Brain microvascular endothelial cell (primary cell): ENCODE results near the gene RUNX1.

ENCODE experiments used
- DNase-seq: peaks from one replicate; pipeline ENCODE4 v3.0.0-alpha.2; 2020
- H3K27ac ChIP-seq: fragments of 250-450 bp; sonication (Bioruptor Pico); 2 replicates; pipeline ENCODE4 v1.5.1; 2020; ENCODE audit warnings: mild to moderate bottlenecking, moderate library complexity
- H3K27me3 ChIP-seq: fragments of 250-450 bp; sonication (Bioruptor Pico); replicated peaks from 2 replicates; pipeline ENCODE4 v1.5.1; 2020; ENCODE audit warnings: mild to moderate bottlenecking
- H3K36me3 ChIP-seq: fragments of 250-450 bp; sonication (Bioruptor Pico); replicated peaks from 2 replicates; pipeline ENCODE4 v1.5.1; 2020; ENCODE audit warnings: mild to moderate bottlenecking
- H3K4me3 ChIP-seq: 2 replicates; pipeline ENCODE4 v1.5.1; 2011; ENCODE audit warnings: low read depth, mild to moderate bottlenecking, control low read depth, low read length, moderate library complexity
- in situ Hi-C: cut with HindIII; loops from 2 replicates; pipeline ENCODE4 v1.10.0; 2017; ENCODE audit warnings: low sequenced_read_pairs, low pct_ligation_motif_present
- TF ChIP-seq, protein P1 (sequence below): IDR thresholded peaks from 2 replicates; pipeline ENCODE4 v1.5.1; 2011; ENCODE audit warnings: low read depth, mild to moderate bottlenecking, moderate library complexity, low read length, control low read depth, inconsistent platforms; ENCODE audit errors: missing control alignments

Gene RUNX1

DNA sequence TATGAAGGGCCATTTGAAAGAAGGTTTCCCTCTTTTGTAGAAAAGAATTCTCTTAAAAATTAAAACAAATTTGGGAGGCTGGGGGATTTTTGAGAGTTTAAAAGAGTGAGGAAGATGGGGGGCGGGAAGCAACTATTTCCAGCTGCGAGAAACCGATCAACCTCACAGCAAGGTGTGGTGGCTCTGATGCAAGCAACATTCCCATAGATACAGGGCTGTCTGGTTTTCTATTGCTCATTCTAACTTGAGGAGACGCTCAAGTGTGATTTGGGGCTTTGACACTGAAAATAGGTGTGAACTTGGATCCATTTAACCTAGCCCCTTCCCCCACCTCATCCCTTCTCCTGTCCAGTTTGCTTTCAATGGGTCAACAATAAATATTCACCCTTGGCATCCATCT, 7.2 kb downstream of the RUNX1 start:
- Histone ChIP-seq H3K36me3 (no peaks in the 10 kb centered on the region), H3K4me3 (no peak overlapping the region), H3K27ac (no peak overlapping the region), H3K27me3 (no peaks in the 10 kb centered on the region)
- in situ Hi-C loops, result no loop called here
- DNase-seq, result no peak
- TF ChIP-seq, protein P1, sequence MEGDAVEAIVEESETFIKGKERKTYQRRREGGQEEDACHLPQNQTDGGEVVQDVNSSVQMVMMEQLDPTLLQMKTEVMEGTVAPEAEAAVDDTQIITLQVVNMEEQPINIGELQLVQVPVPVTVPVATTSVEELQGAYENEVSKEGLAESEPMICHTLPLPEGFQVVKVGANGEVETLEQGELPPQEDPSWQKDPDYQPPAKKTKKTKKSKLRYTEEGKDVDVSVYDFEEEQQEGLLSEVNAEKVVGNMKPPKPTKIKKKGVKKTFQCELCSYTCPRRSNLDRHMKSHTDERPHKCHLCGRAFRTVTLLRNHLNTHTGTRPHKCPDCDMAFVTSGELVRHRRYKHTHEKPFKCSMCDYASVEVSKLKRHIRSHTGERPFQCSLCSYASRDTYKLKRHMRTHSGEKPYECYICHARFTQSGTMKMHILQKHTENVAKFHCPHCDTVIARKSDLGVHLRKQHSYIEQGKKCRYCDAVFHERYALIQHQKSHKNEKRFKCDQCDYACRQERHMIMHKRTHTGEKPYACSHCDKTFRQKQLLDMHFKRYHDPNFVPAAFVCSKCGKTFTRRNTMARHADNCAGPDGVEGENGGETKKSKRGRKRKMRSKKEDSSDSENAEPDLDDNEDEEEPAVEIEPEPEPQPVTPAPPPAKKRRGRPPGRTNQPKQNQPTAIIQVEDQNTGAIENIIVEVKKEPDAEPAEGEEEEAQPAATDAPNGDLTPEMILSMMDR, result no peak

DNA sequence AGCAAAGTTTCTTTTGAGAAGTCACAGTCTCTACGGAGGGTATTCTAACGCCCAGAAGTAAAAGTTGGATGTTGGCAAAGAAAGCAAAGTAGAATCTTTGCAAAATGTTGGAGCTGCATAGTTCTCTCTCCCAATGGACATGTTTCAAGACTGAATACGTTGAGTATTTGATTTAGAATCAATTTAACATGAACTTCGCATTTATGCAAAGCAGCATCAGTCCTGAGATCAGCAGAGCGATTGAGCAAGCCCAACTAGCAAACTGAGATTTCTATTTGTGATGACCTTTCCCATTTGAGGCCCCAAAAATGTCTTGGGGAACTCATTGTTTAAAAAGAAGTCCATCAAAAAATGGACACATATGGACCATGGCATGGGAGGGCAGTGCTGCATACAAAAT, 8.0 kb downstream of the RUNX1 start:
- in situ Hi-C loops, result no loop called here
- H3K4me3 ChIP-seq, result no peak overlapping the region

DNA sequence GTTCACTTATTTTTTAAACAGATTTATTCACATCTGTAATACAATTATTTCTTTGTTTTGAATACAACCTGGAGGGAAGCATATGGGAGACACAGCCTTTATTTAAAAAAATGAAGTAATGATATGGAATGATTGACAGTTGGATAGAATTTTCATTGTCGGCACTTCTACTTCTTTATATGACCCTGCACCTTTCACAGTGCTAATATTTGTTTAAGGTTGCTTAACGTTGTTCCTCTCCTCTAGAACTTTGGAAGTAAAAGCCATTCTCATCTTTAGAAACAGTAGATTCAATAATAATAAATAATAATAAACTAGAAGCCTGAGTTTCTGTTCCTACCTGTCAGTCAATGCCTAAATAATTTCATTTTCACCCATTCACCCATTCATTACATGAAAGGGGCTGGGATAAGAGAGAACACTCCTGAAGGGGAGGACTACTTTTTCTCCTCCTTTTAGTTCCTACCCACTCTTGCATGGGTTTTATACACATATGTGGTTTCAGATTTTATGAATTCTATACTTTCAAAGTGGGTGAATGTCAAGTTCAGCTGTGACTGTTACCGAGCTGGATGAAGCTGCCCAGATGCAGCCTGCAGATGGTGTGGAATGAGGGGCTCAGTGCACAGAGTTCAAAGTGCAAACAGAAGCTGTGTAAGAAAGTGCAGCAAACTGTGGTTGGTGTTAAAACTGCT, 9.4 kb downstream of the RUNX1 start:
- TF ChIP-seq, protein P1, result no peak
- DNase-seq, result no peak
- H3K27ac ChIP-seq, result no peak overlapping the region
- H3K4me3 ChIP-seq, result no peak overlapping the region
- no peaks in the 10 kb centered on the region for H3K27me3 ChIP-seq
- in situ Hi-C loops, result no loop called here
- no peaks in the 10 kb centered on the region for H3K36me3 ChIP-seq

More for the DNA sequence above, 8.0 kb downstream of the RUNX1 start:
- DNase-seq, result no peak
- Histone ChIP-seq H3K27ac (no peak overlapping the region), H3K27me3 (no peaks in the 10 kb centered on the region), H3K36me3 (no peaks in the 10 kb centered on the region)
- TF ChIP-seq, protein P1, result no peak

DNA sequence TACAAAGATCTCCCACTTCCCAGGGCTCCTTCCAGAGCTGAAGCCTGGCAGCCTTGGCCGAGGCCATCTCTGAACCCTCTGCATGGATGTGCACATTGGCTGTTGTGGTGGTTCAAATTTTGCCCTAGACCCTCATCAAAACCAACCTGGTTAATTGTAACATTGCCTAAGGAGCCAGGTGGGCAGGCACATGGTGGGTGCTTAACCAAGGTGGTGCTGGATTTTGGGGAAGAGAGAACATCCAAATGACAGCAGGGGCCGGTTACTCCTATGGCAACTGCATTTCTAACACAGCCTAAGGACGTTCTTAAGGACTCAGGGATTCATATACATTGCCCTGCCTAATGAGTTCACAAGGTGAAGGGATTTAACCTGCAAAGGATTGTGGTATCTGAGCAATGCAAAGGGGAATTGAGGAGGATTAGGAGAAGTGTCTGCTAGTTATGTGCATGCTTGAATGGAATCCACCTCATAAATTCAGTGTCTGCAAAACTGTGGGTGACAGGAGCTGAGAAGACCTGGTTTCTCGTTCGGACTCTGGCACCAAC, 10.3 kb downstream of the RUNX1 start:
- Histone ChIP-seq H3K36me3 (no peaks in the 10 kb centered on the region), H3K27ac (no peak overlapping the region), H3K4me3 (no peak overlapping the region), H3K27me3 (no peaks in the 10 kb centered on the region)
- TF ChIP-seq, protein P1, result no peak
- no peak for DNase-seq
- in situ Hi-C loops, result no loop called here

DNA sequence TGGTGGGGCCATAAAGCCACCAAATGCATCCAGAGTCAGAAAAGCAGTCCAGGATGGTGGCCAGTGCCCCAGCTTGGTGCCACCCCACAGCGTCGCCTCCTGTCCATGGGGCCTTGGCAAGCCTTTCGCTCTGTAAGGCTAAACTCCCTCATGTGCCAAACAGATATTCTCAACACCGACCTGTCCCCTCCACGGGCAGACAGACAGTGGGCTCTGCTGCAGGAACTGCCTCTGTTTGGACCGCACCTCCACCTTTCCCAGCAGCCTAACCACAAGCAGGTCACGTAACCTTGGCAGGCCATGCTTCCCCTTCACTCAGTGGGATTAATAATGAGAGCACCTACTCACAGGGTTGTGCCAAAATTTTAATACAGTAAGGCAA, 11.7 kb downstream of the RUNX1 start:
- Histone ChIP-seq H3K27ac (no peak overlapping the region), H3K36me3 (no peaks in the 10 kb centered on the region), H3K4me3 (no peak overlapping the region), H3K27me3 (no peaks in the 10 kb centered on the region)
- in situ Hi-C loops, result no loop called here
- TF ChIP-seq, protein P1, result no peak
- no peak for DNase-seq
